ENCODE measurements around the gene SETD1B.

DNA sequence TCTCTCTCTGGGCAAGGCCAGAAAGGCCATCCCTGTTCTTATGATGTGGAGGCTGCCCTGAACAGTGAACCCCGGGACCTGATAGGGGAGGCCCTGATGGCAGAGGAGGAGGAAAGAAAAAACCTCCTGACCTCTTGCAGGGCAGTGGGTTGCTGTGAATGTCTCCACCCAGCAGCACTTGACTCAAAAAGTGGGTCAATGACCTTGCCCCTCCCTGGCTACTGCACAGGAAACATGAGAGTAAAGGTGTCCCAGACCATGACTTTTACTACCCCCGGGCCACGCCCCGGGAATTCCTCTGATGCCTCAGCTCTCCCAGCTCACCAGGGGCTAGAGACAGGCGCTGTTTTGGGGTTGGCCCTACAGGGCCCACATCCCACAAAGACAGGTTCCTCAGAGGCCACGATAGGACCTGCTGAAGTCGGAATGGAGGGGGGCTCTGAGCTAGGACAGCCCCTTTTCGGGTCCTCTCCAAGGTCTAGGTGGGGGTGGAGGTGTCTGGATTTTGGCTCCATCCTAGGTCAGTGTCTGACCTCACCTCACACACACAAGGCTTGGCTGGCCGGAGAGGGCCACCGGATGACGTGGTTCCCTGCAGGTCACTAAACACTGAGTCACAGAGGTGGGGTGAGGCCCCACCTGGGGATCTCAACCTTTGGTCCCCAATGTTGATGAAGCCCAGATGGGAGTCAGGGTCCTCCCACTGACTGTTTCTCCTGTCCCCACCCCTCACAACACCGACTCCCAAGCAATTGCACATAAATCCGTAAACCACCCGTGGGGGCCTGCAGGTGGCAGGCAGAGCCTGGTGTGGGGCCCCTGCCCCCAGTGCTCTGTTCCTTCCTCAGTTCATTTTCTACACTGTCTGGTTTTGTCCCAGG, 11.9 kb upstream of the SETD1B start:
- TF ChIP-seq ZNF70 (CRISPR knock-in tag; IDR thresholded peaks at IDR 0.05) (no peak), TCF4 (CRISPR knock-in tag; IDR thresholded peaks at IDR 0.05; ENCODE audit: borderline replicate concordance) (no peak), ZFP3 (CRISPR knock-in tag; IDR thresholded peaks at IDR 0.05) (no peak)
